K562 (cell line): Measurements from ENCODE around the gene PCCA. TPM values are rescaled to one million over a fixed set of nuclear protein-coding genes. Genes with fewer than 3 reads are reported as not detected.

Experiments used
- BMI1 ChIP-seq: fragments of 150-350 bp; IDR thresholded peaks from 2 replicates; pipeline ENCODE4 v1.6.1; 2014; ENCODE audit warnings: low read length
- CCAR2 ChIP-seq: fragments of 200-400 bp; formaldehyde crosslinking; IDR thresholded peaks from 2 replicates; pipeline ENCODE4 v1.6.1; 2017; ENCODE audit warnings: mild to moderate bottlenecking, low read depth, low read length
- CEBPB ChIP-seq: fragments of 450-650 bp; IDR thresholded peaks from 2 replicates; pipeline ENCODE4 v1.6.1; 2016; ENCODE audit warnings: missing genetic modification characterization, missing compliant biosample characterization
- DPF2 ChIP-seq: fragments of 450-650 bp; IDR thresholded peaks from 2 replicates; pipeline ENCODE4 v1.6.1; 2016
- ELF1 ChIP-seq: fragments of 200-800 bp; sonication (Bioruptor generic); IDR thresholded peaks from 2 replicates; pipeline ENCODE4 v1.6.1; 2016; ENCODE audit warnings: missing genetic modification characterization, missing compliant biosample characterization
- EP300 ChIP-seq: IDR thresholded peaks from 2 replicates; pipeline ENCODE4 v1.6.1; 2012; ENCODE audit warnings: low read length, improper control_type of control experiment
- FOXJ2 ChIP-seq: fragments of 200-800 bp; sonication (Bioruptor generic); IDR thresholded peaks from 2 replicates; pipeline ENCODE4 v1.6.1; 2016; ENCODE audit warnings: missing genetic modification characterization, missing compliant biosample characterization
- GABPA ChIP-seq: fragments of 200-800 bp; sonication (Bioruptor generic); conservative IDR thresholded peaks from 2 replicates; pipeline ENCODE4 v1.6.1; 2016; ENCODE audit warnings: low read depth, missing genetic modification characterization, missing compliant biosample characterization
- HDAC6 ChIP-seq: IDR thresholded peaks from 2 replicates; pipeline ENCODE4 v1.6.1; 2012; ENCODE audit warnings: low read depth, mild to moderate bottlenecking, control low read depth, inconsistent platforms, low read length, moderate library complexity
- IRF2 ChIP-seq: sonication (generic); formaldehyde crosslinking; IDR thresholded peaks from 2 replicates; pipeline ENCODE4 v1.8.1; 2022; ENCODE audit warnings: mild to moderate bottlenecking, missing genetic modification reagents
- JUND ChIP-seq, 2 experiments: IDR thresholded peaks; 2 replicates in 1 of 2; 3 replicates in 1 of 2; pipeline ENCODE4 v1.6.1; 2011; ENCODE audit warnings: borderline replicate concordance in 2 of 2, low read depth in 2 of 2, low read length in 2 of 2, improper control_type of control experiment in 1 of 2, missing biosample characterization in 1 of 2, missing genetic modification characterization in 1 of 2, missing genetic modification reagents in 1 of 2
- LEF1 ChIP-seq: fragments of 450-650 bp; IDR thresholded peaks from 2 replicates; pipeline ENCODE4 v1.6.1; 2016; ENCODE audit warnings: mild to moderate bottlenecking
- NFRKB ChIP-seq: fragments of 450-650 bp; IDR thresholded peaks from 2 replicates; pipeline ENCODE4 v1.6.1; 2016; ENCODE audit warnings: low read depth
- POLR2H ChIP-seq: IDR thresholded peaks from 2 replicates; pipeline ENCODE4 v1.6.1; 2016; ENCODE audit warnings: missing genetic modification characterization, low read depth, mild to moderate bottlenecking, control low read depth, missing compliant biosample characterization, moderate library complexity
- PTBP1 ChIP-seq: fragments of 200-400 bp; formaldehyde crosslinking; IDR thresholded peaks from 2 replicates; pipeline ENCODE4 v1.6.1; 2017; ENCODE audit warnings: low read depth, low read length
- SMAD4 ChIP-seq: fragments of 250-450 bp; sonication (Bioruptor Pico); conservative IDR thresholded peaks from 2 replicates; pipeline ENCODE4 v1.8.0; 2021; ENCODE audit warnings: inconsistent platforms, mild to moderate bottlenecking, moderate library complexity
- TAF9B ChIP-seq: fragments of 450-650 bp; IDR thresholded peaks from 2 replicates; pipeline ENCODE4 v1.6.1; 2018; ENCODE audit warnings: mild to moderate bottlenecking; ENCODE audit not compliant: partially characterized antibody
- ZBED1 ChIP-seq: IDR thresholded peaks from 2 replicates; pipeline ENCODE4 v1.6.1; 2014
- ZFX ChIP-seq: sonication (generic); formaldehyde crosslinking; IDR thresholded peaks from 2 replicates; pipeline ENCODE4 v1.8.0; 2022; ENCODE audit warnings: mild to moderate bottlenecking, missing genetic modification reagents, moderate library complexity
- ZNF354B ChIP-seq: fragments of 250-450 bp; sonication (Bioruptor Pico); IDR thresholded peaks from 2 replicates; pipeline ENCODE4 v1.4.0; 2020
- ZNF384 ChIP-seq: IDR thresholded peaks from 2 replicates; pipeline ENCODE4 v1.6.1; 2012; ENCODE audit warnings: low read depth, low read length, improper control_type of control experiment
- ZNF589 ChIP-seq: fragments of 200-800 bp; sonication (Bioruptor generic); IDR thresholded peaks from 2 replicates; pipeline ENCODE4 v1.6.1; 2016; ENCODE audit warnings: low read depth, missing genetic modification characterization, missing compliant biosample characterization
- polyA plus RNA-seq, 8 experiments: library from polyadenylated mRNA; depleted of rRNA in 4 of 8; stranded (reverse) in 5 of 8; unstranded in 3 of 8; fragments of >200 nt; fragmentation: Nextera tagmentation in 2 of 8; fragmentation: Illumina TruSeq in 1 of 8; extraction: Ambion mirVana in 2 of 8; extraction: Trizol in 1 of 8; gene quantifications; 2 replicates each; pipeline versions ENCODE4 v1.2.1 to v1.2.3, GENCODE V29; 2011 to 2014; ENCODE audit warnings: inconsistent platforms in 1 of 8, missing spikeins in 1 of 8
- total RNA-seq, 7 experiments: library from RNA; depleted of rRNA in 6 of 7; stranded (reverse); fragments of >200 nt in 6 of 7; fragmentation: Illumina TruSeq in 2 of 7; extraction: Trizol in 2 of 7; gene quantifications; 2 replicates each; pipeline versions ENCODE4 v1.2.1 to v1.2.3, GENCODE V29; 2011 to 2021; ENCODE audit warnings: low replicate concordance in 1 of 7
- TF ChIP-seq, protein P1 (sequence below): fragments of 250-450 bp; sonication (Bioruptor Pico); IDR thresholded peaks from 2 replicates; pipeline ENCODE4 v1.8.0; 2021; ENCODE audit warnings: borderline replicate concordance, mild to moderate bottlenecking, moderate library complexity; ENCODE audit not compliant: poor library complexity, severe bottlenecking

The PCCA gene
- total and polyA plus RNA-seq, 9 of the 15 experiments (the other 6 are each of a cell fraction or from before 2014, with no cell fraction given), result 5.2 to 14.1 (median 9.7) TPM

DNA sequence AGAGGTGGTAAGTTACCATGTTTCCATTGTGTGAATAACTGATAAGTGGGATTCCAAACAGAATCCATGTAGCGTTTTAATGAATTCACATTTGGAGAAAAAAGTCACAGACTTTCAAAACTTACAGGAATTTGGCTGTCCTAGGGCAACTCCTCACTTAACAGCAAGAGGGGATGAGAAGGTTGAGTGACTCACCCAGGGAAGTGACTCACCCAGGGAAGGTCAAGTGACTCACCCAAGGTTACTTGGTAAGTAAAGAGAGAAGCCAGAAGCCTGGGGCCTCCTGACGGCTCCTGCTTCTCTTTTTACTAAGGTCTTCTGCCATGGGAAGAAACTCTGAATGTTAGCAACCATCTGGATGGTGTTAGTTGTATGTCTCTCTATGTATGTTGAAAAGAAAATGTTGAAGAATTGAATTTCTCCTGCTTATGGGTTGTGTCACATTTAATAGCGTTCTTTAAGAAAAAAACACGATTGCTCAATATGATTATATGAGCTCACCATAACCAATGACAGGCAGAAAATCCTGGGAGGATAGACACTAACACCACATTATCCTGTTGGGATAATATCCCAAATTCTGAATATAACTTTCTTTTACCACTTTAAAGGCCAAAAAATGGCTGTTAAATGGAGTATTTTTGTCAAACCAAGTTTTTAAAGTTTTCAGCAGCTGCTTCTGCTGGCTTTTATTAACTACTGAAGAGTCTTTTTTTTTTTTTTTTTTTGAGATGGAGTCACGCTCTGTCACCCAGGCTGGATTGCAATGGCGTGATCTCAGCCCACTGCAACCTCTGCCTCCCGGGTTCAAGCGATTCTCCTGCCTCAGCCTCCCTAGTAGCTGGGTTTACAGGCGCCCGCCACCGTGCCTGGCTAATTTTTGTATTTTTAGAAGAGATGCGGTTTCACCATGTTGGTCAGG is 304.1 kb downstream of the PCCA start (continued):
- TF ChIP-seq ELF1 (tag), result no peak
- TF ChIP-seq EP300, result peak; percentile 72; the same call in 1 of the 2 replicates
- TF ChIP-seq CEBPB (tag), result peak; percentile 96
- TF ChIP-seq ZFX (CRISPR knock-in tag), result peak; percentile 31; the same call in 1 of the 2 replicates
- TF ChIP-seq GABPA (tag), result no peak
- TF ChIP-seq, protein P1, sequence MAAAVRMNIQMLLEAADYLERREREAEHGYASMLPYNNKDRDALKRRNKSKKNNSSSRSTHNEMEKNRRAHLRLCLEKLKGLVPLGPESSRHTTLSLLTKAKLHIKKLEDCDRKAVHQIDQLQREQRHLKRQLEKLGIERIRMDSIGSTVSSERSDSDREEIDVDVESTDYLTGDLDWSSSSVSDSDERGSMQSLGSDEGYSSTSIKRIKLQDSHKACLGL (CRISPR knock-in tag), result no peak
- 0 out of 2 replicates have a peak, but pooled peaks have one; percentile 28 for TF ChIP-seq SMAD4 (CRISPR knock-in tag)
- peak; percentile 46; the same call in 1 of the 2 replicates for TF ChIP-seq FOXJ2 (tag)
- TF ChIP-seq ZNF589 (CRISPR knock-in tag), result peak; percentile 84
- TF ChIP-seq CCAR2, result no peak
- peak; percentile 85 for TF ChIP-seq LEF1
- no peak for TF ChIP-seq BMI1
- TF ChIP-seq NFRKB, result 0 out of 2 replicates have a peak, but pooled peaks have one; percentile 50
- TF ChIP-seq JUND (IDR thresholded peaks at IDR 0.05; ENCODE audit: borderline replicate concordance, low read depth, low read length), result peak; percentile 100
- peak; percentile 100 for TF ChIP-seq JUND (tag; IDR thresholded peaks at IDR 0.05; ENCODE audit: borderline replicate concordance, low read depth, low read length)
- TF ChIP-seq ZNF354B, result no peak
- peak; percentile 55; the same call in 1 of the 2 replicates for TF ChIP-seq ZNF384
- TF ChIP-seq DPF2, result peak; percentile 97
- no peak for TF ChIP-seq IRF2 (CRISPR knock-in tag)
- no peak for TF ChIP-seq ZBED1
- TF ChIP-seq PTBP1, result no peak
- no peak for TF ChIP-seq HDAC6
- TF ChIP-seq POLR2H (tag), result peak; percentile 49; the same call in 1 of the 2 replicates
- TF ChIP-seq TAF9B, result peak; percentile 24
